Caco-2 (cell line): ENCODE measurements around the gene SULT4A1. TPM values are rescaled to one million over a fixed set of nuclear protein-coding genes. Genes with fewer than 3 reads are reported as not detected.

ENCODE experiments used
- BruUV-seq: library from RNA; stranded (reverse); fragments of 400-500 nt; replicated peaks from 2 replicates; lab custom pipeline; 2021; lab: Mats Ljungman, UMichigan
- CTCF ChIA-PET: fragments of 300-600 bp; sonication (Branson Sonifier 250); formaldehyde crosslinking; loops from one replicate; lab custom pipeline; 2022; ENCODE audit warnings: antibody characterized with exemption; lab: Charles Lee
- POLR2A ChIA-PET: fragments of 300-600 bp; sonication (Branson Sonifier 250); formaldehyde crosslinking; loops from one replicate; lab custom pipeline; 2022; ENCODE audit warnings: antibody characterized with exemption; lab: Charles Lee
- DNase-seq, 2 experiments: peaks; one replicate each; pipeline versions ENCODE4 v3.0.0 to v3.0.0-alpha.2; 2020 to 2022
- H3K27me3 ChIP-seq: replicated peaks from 2 replicates; pipeline ENCODE4 v1.6.0; 2011; ENCODE audit warnings: low read length; ENCODE audit not compliant: control insufficient read depth, insufficient read depth
- H3K36me3 ChIP-seq: 2 replicates; pipeline ENCODE4 v1.5.1; 2011; ENCODE audit warnings: low read length; ENCODE audit not compliant: control insufficient read depth, insufficient read depth
- H3K4me1 ChIP-seq: fragments of 250-450 bp; sonication (Bioruptor Pico); 2 replicates; pipeline ENCODE4 v1.5.1; 2020; ENCODE audit warnings: mild to moderate bottlenecking
- H3K4me3 ChIP-seq: 2 replicates; pipeline ENCODE4 v1.5.1; 2011; ENCODE audit warnings: low read depth, mild to moderate bottlenecking, control low read depth, low read length
- H3K9me3 ChIP-seq: fragments of 250-450 bp; sonication (Bioruptor Pico); 2 replicates; pipeline ENCODE4 v1.5.1; 2020; ENCODE audit warnings: mild to moderate bottlenecking, moderate library complexity
- H3K27ac Mint-ChIP-seq: one replicate; pipeline ENCODE4 v1.8.0; 2022; ENCODE audit warnings: mixed read lengths; ENCODE audit not compliant: unreplicated experiment
- H3K27me3 Mint-ChIP-seq: one replicate; pipeline ENCODE4 v1.8.0; 2022; ENCODE audit warnings: mixed read lengths; ENCODE audit not compliant: insufficient read depth, unreplicated experiment
- H3K36me3 Mint-ChIP-seq: one replicate; pipeline ENCODE4 v1.8.0; 2022; ENCODE audit warnings: mild to moderate bottlenecking, mixed read lengths; ENCODE audit not compliant: insufficient read depth, unreplicated experiment
- H3K4me1 Mint-ChIP-seq: one replicate; pipeline ENCODE4 v1.8.0; 2022; ENCODE audit warnings: low read depth, mixed read lengths; ENCODE audit not compliant: unreplicated experiment
- H3K4me3 Mint-ChIP-seq: one replicate; pipeline ENCODE4 v1.8.0; 2022; ENCODE audit warnings: mild to moderate bottlenecking, moderate library complexity, mixed read lengths; ENCODE audit not compliant: unreplicated experiment
- H3K9me3 Mint-ChIP-seq: one replicate; pipeline ENCODE4 v1.8.0; 2022; ENCODE audit warnings: mixed read lengths; ENCODE audit not compliant: unreplicated experiment
- CTCF ChIP-seq, 2 experiments: fragments of 200-600 bp in 1 of 2; IDR thresholded peaks; 1 replicate in 1 of 2; 2 replicates in 1 of 2; pipeline versions ENCODE4 v1.5.1 to v1.8.0; 2011 to 2022; ENCODE audit warnings: antibody characterized with exemption in 1 of 2, control low read depth in 1 of 2, inconsistent platforms in 1 of 2, low read depth in 1 of 2, low read length in 1 of 2, mild to moderate bottlenecking in 1 of 2, moderate library complexity in 1 of 2; ENCODE audit not compliant: insufficient read depth in 1 of 2, severe bottlenecking in 1 of 2, unreplicated experiment in 1 of 2
- intact Hi-C: fragments of 100-400 bp; cut with micrococcal nuclease; formaldehyde crosslinking; loops from one replicate; pipeline ENCODE4 v1.10.0; 2022; ENCODE audit not compliant: unreplicated experiment
- total RNA-seq: library from RNA; stranded (reverse); gene quantifications from 2 replicates; pipeline ENCODE4 v1.2.3, GENCODE V29; 2022

Gene SULT4A1
- total RNA-seq, 1 experiment from 2014 or later = not detected

GRCh38 chr22:43860126-43860525, 2.2 kb downstream of the SULT4A1 start:
- H3K4me3 Mint-ChIP-seq = no peak overlapping the region
- H3K27me3 Mint-ChIP-seq = peaks cover 2% of the 10 kb centered on the region
- DNase-seq = peak in 1 of 2 experiments; percentile 10
- H3K27ac Mint-ChIP-seq = no peak overlapping the region
- H3K9me3 Mint-ChIP-seq = peaks cover 11% of the 10 kb centered on the region
- ChIA-PET CTCF (no interaction called here), POLR2A (no interaction called here)
- H3K36me3 Mint-ChIP-seq = no peaks in the 10 kb centered on the region
- intact Hi-C loops = no loop called here
- no peaks in the 10 kb centered on the region for H3K4me1 ChIP-seq
- H3K4me1 Mint-ChIP-seq = no peaks in the 10 kb centered on the region
- no peaks in the 10 kb centered on the region for H3K9me3 ChIP-seq
- no peak for TF ChIP-seq CTCF (IDR thresholded peaks at IDR 0.05; ENCODE audit: insufficient read depth in 1 of 2, low read depth in 1 of 2, low read length in 1 of 2, severe bottlenecking in 1 of 2, unreplicated experiment in 1 of 2)
- no peaks in the 10 kb centered on the region for H3K27me3 ChIP-seq
- no peaks in the 10 kb centered on the region for H3K36me3 ChIP-seq
- BruUV-seq = no TSS peak
- no peak overlapping the region for H3K4me3 ChIP-seq

- TF ChIP-seq CTCF (IDR thresholded peaks at IDR 0.05; ENCODE audit: insufficient read depth in 1 of 2, low read depth in 1 of 2, low read length in 1 of 2, severe bottlenecking in 1 of 2, unreplicated experiment in 1 of 2) = no peak
- Histone ChIP-seq H3K36me3 (no peaks in the 10 kb centered on the region), H3K4me3 (no peak overlapping the region), H3K27me3 (no peaks in the 10 kb centered on the region), H3K9me3 (no peaks in the 10 kb centered on the region), H3K4me1 (no peaks in the 10 kb centered on the region)
- H3K36me3 Mint-ChIP-seq = no peaks in the 10 kb centered on the region
- ChIA-PET POLR2A (no interaction called here), CTCF (no interaction called here)
- no peak overlapping the region for H3K27ac Mint-ChIP-seq
- H3K4me3 Mint-ChIP-seq = no peak overlapping the region
- no TSS peak for BruUV-seq
- no peaks in the 10 kb centered on the region for H3K4me1 Mint-ChIP-seq
- intact Hi-C loops = no loop called here
- no peak for DNase-seq
- H3K9me3 Mint-ChIP-seq = peaks cover 11% of the 10 kb centered on the region
- H3K27me3 Mint-ChIP-seq = peaks cover 2% of the 10 kb centered on the region
Observed at GRCh38 chr22:43859621-43860020, 2.7 kb downstream of the SULT4A1 start.

GRCh38 chr22:43859176-43859575, 3.1 kb downstream of the SULT4A1 start:
- peaks cover 11% of the 10 kb centered on the region for H3K9me3 Mint-ChIP-seq
- H3K27ac Mint-ChIP-seq = no peak overlapping the region
- H3K4me1 Mint-ChIP-seq = no peaks in the 10 kb centered on the region
- ChIA-PET POLR2A (no interaction called here), CTCF (no interaction called here)
- no peak for TF ChIP-seq CTCF (IDR thresholded peaks at IDR 0.05; ENCODE audit: insufficient read depth in 1 of 2, low read depth in 1 of 2, low read length in 1 of 2, severe bottlenecking in 1 of 2, unreplicated experiment in 1 of 2)
- H3K4me1 ChIP-seq = no peaks in the 10 kb centered on the region
- H3K9me3 ChIP-seq = no peaks in the 10 kb centered on the region
- peaks cover 2% of the 10 kb centered on the region for H3K27me3 Mint-ChIP-seq
- no peak overlapping the region for H3K4me3 ChIP-seq
- no peak overlapping the region for H3K4me3 Mint-ChIP-seq
- no peak for DNase-seq
- H3K36me3 ChIP-seq = no peaks in the 10 kb centered on the region
- BruUV-seq = no TSS peak
- intact Hi-C loops = no loop called here
- H3K27me3 ChIP-seq = no peaks in the 10 kb centered on the region
- no peaks in the 10 kb centered on the region for H3K36me3 Mint-ChIP-seq
